Ecto neural progenitor cell (in vitro differentiated cells): ENCODE measurements around the gene FCN2.

Experiments used
- DNase-seq: peaks from one replicate; pipeline ENCODE4 v3.0.0-alpha.2; 2018; ENCODE audit warnings: low spot score

Gene FCN2

GRCh38 chr9:134869554-134870300 is 10.9 kb upstream of the FCN2 start:
- no peak for DNase-seq

GRCh38 chr9:134870301-134870694 is 10.3 kb upstream of the FCN2 start:
- no peak for DNase-seq

GRCh38 chr9:134870746-134871662 is 9.6 kb upstream of the FCN2 start:
- DNase-seq = no peak

DNA sequence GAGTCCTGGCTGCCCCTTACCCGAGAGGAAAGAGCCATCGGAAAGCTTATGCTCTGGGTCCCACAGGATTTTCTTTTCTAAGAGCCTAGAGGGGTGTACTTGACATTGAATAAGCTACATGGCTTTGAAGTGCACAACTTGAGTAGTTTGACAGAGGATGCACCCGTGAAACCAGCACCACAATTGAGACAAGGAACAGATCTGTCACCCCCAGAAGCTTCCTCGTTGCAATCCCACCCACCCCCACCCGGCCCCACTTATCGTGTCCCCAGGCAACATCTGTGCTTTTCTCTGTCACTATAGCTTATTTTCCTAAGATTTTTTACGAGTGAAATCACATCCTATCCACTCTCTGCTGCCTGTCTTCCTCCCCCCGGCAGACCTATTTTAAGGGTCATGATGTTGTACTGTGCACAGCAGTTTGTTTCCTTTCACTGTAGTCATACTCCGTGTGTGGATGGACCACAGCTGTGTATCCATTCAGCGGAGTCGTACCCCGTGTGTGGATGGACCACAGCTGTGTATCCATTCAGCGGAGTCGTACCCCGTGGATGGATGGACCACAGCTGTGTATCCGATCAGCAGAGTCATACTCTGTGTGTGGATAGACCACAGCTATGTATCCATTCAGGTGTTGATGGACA is 8.8 kb upstream of the FCN2 start:
- DNase-seq = no peak

GRCh38 chr9:134872482-134873231 is 8.0 kb upstream of the FCN2 start:
- peak; percentile 16 for DNase-seq

GRCh38 chr9:134875371-134875770 is 5.2 kb upstream of the FCN2 start:
- DNase-seq = peak; percentile 18

GRCh38 chr9:134877541-134877940 is 3.1 kb upstream of the FCN2 start:
- peak; percentile 17 for DNase-seq

DNA sequence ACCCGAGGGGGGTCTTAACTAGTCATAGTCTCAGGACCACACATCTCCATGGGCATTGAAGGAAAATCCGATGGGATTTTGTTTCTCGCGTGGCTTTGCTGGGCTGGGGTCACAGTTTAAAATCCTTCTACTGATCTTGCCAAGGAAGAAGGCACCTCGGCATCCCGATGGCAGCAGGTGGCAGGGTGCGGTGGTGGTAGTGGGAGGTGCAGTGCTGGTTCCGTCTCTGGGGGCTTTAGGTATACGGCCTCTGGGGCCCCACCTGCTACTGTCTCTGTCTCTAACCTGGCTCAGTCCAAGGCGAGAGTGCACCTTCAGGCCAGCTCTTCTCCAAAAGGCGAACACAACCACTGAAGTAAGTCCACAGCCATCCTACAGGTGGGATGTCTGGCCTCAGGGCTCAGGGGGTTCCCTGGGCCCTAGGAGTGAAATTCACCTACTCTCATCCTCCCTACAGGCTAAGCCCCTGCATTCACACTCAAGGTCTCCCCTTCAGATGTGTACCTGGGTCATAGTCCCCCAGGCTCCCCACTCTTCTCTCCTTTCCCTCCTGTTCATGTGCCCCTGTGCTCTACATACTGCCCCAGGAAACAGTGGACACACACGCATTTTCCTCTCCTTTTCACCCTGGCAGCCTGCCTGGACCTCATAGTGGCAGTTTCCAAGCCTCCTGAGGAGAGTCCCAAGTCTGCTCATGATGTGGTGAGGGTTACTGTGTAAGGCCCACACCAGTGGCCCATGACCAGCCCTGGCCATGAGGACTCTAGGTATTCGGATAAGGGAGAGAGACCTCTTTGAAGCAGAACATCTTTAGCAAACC is 736 bp upstream of the FCN2 start:
- DNase-seq = no peak

GRCh38 chr9:134881313-134881670 is 682 bp downstream of the FCN2 start:
- peak; percentile 40 for DNase-seq

- no peak for DNase-seq
Measured at GRCh38 chr9:134882204-134882785, 1.7 kb downstream of the FCN2 start.

DNA sequence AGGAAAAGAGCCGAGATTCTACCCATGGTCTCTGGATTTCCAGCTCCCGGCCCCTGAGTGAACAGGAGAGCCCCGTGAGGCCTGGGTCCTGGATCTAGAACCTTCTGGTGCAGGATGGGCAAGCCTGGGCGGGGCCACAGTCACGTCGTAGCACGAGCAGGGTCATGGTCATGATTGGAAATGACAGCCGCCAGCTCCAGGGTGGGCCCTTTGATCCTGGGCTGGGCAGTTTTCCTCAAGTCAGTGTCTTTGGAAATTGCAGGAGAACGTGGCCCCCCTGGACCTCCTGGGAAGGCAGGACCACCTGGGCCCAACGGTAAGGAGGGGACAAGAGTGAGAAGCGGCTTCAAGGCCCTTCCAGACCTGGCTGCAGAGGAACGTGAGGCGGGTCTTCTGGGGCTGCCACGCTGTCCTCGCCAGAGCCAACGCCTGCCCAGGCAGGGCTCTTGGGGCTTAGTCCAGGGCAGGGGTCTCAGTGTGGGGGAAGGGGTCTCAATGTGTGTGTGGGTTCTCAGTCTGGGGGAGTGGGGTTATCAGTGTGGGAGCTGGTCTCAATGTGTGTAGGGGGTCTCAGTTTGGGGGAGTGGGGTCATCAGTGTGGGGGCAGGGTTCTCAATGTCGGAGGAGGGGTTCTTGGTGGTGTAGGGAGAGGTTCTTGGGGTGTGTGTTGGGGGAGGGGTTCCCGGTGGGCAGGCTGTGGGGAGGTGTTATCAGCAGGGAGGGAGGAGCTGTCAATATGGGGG is 2.6 kb downstream of the FCN2 start:
- no peak for DNase-seq

DNA sequence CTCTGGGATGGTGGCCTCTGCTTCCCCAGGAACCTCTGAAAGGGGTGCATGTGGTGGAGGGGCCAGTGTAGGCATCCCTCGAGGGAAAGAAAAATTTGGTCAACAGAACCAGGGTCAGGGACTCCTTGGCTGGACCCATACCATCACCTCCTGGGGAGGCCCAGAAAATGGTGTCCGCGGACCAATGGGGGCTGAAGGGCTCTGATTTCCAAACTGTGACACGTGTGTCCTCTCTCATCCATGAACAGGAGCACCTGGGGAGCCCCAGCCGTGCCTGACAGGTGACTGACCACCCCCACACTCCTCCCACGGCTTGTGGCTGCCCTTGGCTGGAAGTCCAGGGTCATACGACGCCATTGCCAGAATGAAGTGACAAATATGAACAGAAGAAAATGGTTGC is 3.9 kb downstream of the FCN2 start:
- no peak for DNase-seq

DNA sequence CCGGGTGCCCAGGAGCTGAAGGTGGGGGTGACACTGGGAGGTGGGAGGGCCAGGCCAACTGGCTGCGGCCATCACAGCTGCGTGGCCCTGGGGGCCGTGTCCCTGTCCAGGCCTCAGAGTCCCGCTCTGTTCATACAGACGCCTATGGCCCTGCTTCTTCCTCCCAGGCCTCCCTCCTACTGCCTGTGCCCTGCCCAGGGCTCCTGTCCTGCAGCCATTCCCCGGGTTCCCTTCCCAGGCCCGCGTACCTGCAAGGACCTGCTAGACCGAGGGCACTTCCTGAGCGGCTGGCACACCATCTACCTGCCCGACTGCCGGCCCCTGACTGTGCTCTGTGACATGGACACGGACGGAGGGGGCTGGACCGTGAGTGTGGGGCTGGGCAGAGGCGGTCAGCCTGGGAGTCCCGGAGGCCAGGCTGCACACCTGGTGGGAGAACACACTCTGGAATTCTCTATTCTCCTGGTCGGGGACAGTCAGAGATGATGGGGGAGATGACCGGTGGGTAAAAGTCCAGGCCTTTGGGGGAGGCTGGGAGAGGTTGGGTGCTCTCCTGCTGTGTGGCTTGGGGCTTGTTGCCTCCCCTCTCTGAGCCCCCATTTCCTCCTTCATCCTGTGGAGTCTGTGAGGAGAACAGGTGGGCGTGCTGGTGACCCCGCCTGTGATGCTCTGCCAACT is 4.5 kb downstream of the FCN2 start:
- DNase-seq = no peak

- no peak for DNase-seq
Measured at GRCh38 chr9:134885679-134886412, 5.2 kb downstream of the FCN2 start.

- no peak for DNase-seq
Measured at GRCh38 chr9:134886413-134886913, 5.9 kb downstream of the FCN2 start.

DNA sequence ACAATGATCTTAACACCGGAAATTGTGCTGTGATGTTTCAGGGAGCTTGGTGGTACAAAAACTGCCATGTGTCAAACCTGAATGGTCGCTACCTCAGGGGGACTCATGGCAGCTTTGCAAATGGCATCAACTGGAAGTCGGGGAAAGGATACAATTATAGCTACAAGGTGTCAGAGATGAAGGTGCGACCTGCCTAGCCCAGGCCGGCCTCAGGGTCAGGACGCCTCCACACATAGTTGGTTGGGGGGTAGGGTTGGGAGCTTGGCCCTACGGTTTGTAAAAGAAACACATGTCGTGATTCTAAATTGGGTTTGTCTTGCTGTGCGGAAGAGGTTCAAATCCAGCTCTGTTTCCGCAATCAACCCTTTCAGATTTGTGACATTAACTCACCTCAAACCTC is 6.6 kb downstream of the FCN2 start:
- no peak for DNase-seq

DNA sequence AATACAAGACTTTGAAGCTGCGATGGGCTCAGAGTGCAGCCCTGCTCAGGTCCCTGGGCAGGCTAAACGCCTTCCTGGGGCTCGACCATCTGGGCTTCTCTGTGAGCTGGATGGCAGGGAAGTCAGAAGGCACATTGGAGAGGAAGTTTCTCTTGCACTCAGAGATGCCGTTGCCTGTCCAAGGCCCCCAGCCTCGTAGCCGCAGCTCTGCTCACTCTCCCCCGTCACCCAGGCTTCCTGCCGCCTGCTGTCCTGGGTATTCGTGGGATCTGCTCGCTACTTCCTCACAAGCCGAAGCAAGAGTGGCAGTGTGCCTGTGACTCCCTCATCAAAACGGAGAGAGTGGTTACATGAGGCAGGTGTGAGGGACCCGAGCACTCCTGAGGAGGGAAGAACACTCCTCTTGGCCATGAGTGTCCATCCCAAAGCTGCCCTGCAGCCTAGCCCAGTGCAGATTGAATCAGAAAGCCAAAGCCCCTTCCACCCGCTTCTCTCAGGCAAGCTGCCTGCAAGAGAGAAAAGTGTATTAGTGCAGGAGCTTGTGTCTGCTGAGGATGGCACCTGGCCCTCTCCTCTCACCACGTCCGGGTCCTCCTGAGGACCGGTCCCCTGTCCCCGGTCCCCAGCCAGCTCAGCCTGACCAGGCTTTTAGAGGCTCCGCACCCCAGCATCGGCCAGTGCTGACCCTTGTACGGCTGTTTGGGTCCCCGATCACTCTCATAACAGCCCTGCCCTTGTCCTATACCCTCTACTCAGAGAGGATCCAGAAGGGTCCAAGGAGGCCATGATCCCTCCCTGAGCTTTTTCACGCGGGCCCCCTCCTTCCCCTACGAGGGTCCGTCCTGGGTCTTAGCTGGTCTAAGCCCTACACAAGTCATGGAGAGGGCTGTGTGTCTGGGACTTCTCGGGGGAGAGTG is 7.3 kb downstream of the FCN2 start:
- peak; percentile 42 for DNase-seq
